Measurements from ENCODE around the gene CHAMP1. TPM values are rescaled to one million over a fixed set of nuclear protein-coding genes. Genes with fewer than 3 reads are reported as not detected.

CHAMP1 gene
- total and polyA plus RNA-seq, 2 of the 8 experiments (the other 6 are each of a cell fraction or from before 2014, with no cell fraction given) = 26.8 to 41.9 TPM

DNA sequence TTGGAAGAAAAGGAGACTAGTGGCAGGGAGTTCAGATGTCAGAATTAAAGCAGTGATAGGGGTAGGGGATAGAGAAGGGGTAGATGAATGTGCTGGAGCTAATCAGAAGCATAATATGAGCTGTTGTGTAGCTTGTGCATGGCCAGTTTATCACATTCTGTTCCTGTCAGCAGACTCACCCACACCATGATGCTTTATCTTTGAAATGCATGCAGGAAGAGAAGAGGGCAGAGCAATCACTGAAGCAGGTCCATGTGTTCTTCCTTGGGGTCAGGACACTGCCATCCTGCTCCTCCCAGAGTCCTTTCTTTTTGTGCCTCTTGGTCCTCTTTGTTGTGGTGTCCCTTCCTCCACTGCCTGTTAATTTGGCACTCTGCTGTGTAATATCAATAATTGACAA is 5.8 kb downstream of the CHAMP1 start:
- Histone ChIP-seq H3K4ac (replicated peaks; ENCODE audit: insufficient read length, low read depth, low read length) (no peak overlapping the region), H3K56ac (replicated peaks; ENCODE audit: insufficient read length, low read depth, low read length) (no peak overlapping the region), H3K23me2 (ENCODE audit: low read depth, low read length) (no peaks in the 10 kb centered on the region), H2BK12ac (ENCODE audit: low read depth, low read length) (no peak overlapping the region), H4K91ac (replicated peaks; ENCODE audit: insufficient read length, low read length) (no peak overlapping the region), H3K23ac (ENCODE audit: insufficient read length) (no peak overlapping the region), H3K27me3 (replicated peaks in 1 of 4; ENCODE audit: control insufficient read depth in 3 of 4, extremely low read depth in 1 of 4, insufficient read depth in 3 of 4, low read length in 3 of 4) (no peaks in the 10 kb centered on the region), H2BK120ac (replicated peaks; ENCODE audit: low read depth, low read length) (no peak overlapping the region), H3K9me3 (ENCODE audit: insufficient read depth in 2 of 2, low read depth in 1 of 2, low read length in 1 of 2) (no peaks in the 10 kb centered on the region), H3K79me1 (ENCODE audit: low read depth, low read length) (peaks cover 2% of the 10 kb centered on the region; the same call in 1 of the 2 replicates), H2AK5ac (ENCODE audit: low read depth, low read length) (no peak overlapping the region), H3K4me3 (ENCODE audit: extremely low read depth in 1 of 4, insufficient read depth in 2 of 4, low read depth in 3 of 4, low read length in 4 of 4) (no peak overlapping the region), H3K4me1 (replicated peaks in 1 of 4; ENCODE audit: control insufficient read depth in 3 of 4, insufficient read depth in 4 of 4, low read length in 3 of 4) (0 out of 7 replicates have a peak, but pooled peaks cover 0 to 3% (median 0%) of the 10 kb centered on the region in 4 experiments), H4K5ac (ENCODE audit: insufficient read length, low read depth, low read length) (no peak overlapping the region), H2BK5ac (ENCODE audit: low read depth, low read length) (no peak overlapping the region), H2BK20ac (ENCODE audit: low read length) (no peak overlapping the region), H3K9ac (replicated peaks in 1 of 4; ENCODE audit: extremely low read depth in 1 of 4, low read depth in 3 of 4, low read length in 3 of 4) (no peak overlapping the region), H3K18ac (ENCODE audit: extremely low read depth, low read length) (no peak overlapping the region), H4K8ac (ENCODE audit: extremely low read depth, insufficient read depth, low read length) (no peak overlapping the region), H3K79me2 (ENCODE audit: control insufficient read depth in 1 of 2, insufficient read depth in 2 of 2, low read length in 2 of 2) (peaks cover 10 to 54% of the 10 kb centered on the region in 2 experiments), H3K4me2 (ENCODE audit: insufficient read depth in 1 of 2, low read depth in 2 of 2, low read length in 2 of 2) (no peak overlapping the region), H2AFZ (ENCODE audit: low read length) (no peak overlapping the region), H3K27ac (ENCODE audit: low read depth, low read length) (no peak overlapping the region), H4K20me1 (replicated peaks in 1 of 2; ENCODE audit: control insufficient read depth in 1 of 2, insufficient read depth in 2 of 2, low read length in 2 of 2) (peaks cover 1 to 9% of the 10 kb centered on the region in 2 experiments), H2BK15ac (ENCODE audit: low read length) (no peak overlapping the region), H3K36me3 (ENCODE audit: control insufficient read depth in 2 of 4, insufficient read depth in 4 of 4, low read length in 3 of 4) (peaks cover 16 to 50% (median 33%) of the 10 kb centered on the region in 4 experiments), H3K14ac (ENCODE audit: insufficient read length) (no peak overlapping the region)
- DNase-seq (ENCODE audit: low read depth in 1 of 2, low spot score in 2 of 2) = no peak
- FAIRE-seq = no peak
- ChIA-PET CTCF (ENCODE audit: partially characterized antibody) (interaction anchor here (0.8 to 4.9 kb wide), 6 partner anchors 8 to 25 kb away, joined by 3 to 17 read pairs (median 4); no protein-coding TSS in a partner anchor), POLR2A (ENCODE audit: partially characterized antibody) (interaction anchor here (0.9 to 7.8 kb wide), 4 partner anchors 7 to 365 kb away, joined by 3 to 51 read pairs (median 4); partner anchors contain the start of gene UPF3A)
- TF ChIP-seq EZH2 (IDR thresholded peaks at IDR 0.05; ENCODE audit: low read depth, low read length, severe bottlenecking) (no peak), POU5F1 (IDR thresholded peaks at IDR 0.05; ENCODE audit: low read depth, low read length) (no peak), SP1 (IDR thresholded peaks at IDR 0.05; ENCODE audit: low read depth, low read length) (no peak), RXRA (IDR thresholded peaks at IDR 0.05; ENCODE audit: insufficient read depth, low read depth, low read length) (no peak), TBP (IDR thresholded peaks at IDR 0.05; ENCODE audit: low read depth, low read length) (no peak), CBX5 (IDR thresholded peaks at IDR 0.05; ENCODE audit: low read depth, low read length) (no peak), HDAC2 (IDR thresholded peaks at IDR 0.05; ENCODE audit: borderline replicate concordance in 1 of 2, low read depth in 2 of 2, low read length in 2 of 2) (no peak), NRF1 (IDR thresholded peaks at IDR 0.05; ENCODE audit: low read depth, low read length) (no peak), YY1 (IDR thresholded peaks at IDR 0.05; ENCODE audit: low read depth, low read length) (no peak), CTBP2 (IDR thresholded peaks at IDR 0.05; ENCODE audit: borderline replicate concordance, insufficient read depth, insufficient read length, low read length) (no peak), CEBPB (IDR thresholded peaks at IDR 0.05; ENCODE audit: low read depth, low read length) (no peak), EP300 (IDR thresholded peaks at IDR 0.05; ENCODE audit: borderline replicate concordance in 1 of 2, low read depth in 2 of 2, low read length in 2 of 2) (no peak)
- TF ChIP-seq, protein P1, sequence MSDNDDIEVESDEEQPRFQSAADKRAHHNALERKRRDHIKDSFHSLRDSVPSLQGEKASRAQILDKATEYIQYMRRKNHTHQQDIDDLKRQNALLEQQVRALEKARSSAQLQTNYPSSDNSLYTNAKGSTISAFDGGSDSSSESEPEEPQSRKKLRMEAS (IDR thresholded peaks at IDR 0.05) = no peak
